Ectodermal cell (in vitro differentiated cells): Measurements from ENCODE around the gene KRT222. TPM values are rescaled to one million over a fixed set of nuclear protein-coding genes. Genes with fewer than 3 reads are reported as not detected.
A peak's percentile ranks its signal among the peaks of the same experiment; 100 is the strongest.

ENCODE experiments used
- H3K27ac ChIP-seq: 2 replicates; pipeline ENCODE4 v1.7.0; 2013; ENCODE audit warnings: mild to moderate bottlenecking, low read depth, low read length; ENCODE audit not compliant: insufficient read depth, poor library complexity, severe bottlenecking
- H3K27me3 ChIP-seq: 2 replicates; pipeline ENCODE4 v1.7.0; 2013; ENCODE audit warnings: mild to moderate bottlenecking, low read length; ENCODE audit not compliant: insufficient read depth, control insufficient read depth, poor library complexity, severe bottlenecking
- H3K36me3 ChIP-seq: one replicate; pipeline ENCODE4 v1.7.0; 2013; ENCODE audit warnings: low read length; ENCODE audit not compliant: control insufficient read depth, insufficient read depth
- H3K4me1 ChIP-seq: one replicate; pipeline ENCODE4 v1.7.0; 2013; ENCODE audit warnings: low read length; ENCODE audit not compliant: control insufficient read depth, insufficient read depth
- H3K4me3 ChIP-seq: 2 replicates; pipeline ENCODE4 v1.7.0; 2013; ENCODE audit warnings: low read depth, low read length, control low read depth; ENCODE audit not compliant: insufficient read depth
- H3K9me3 ChIP-seq: 2 replicates; pipeline ENCODE4 v1.7.0; 2013; ENCODE audit warnings: mild to moderate bottlenecking, low read length, moderate library complexity; ENCODE audit not compliant: control insufficient read depth
- WGBS, 2 experiments: methylation state at CpG; one replicate each; pipeline ENCODE4 v1.1.7; 2013; ENCODE audit warnings: missing lambda C conversion rate in 2 of 2; 5-methylcytosine and 5-hydroxymethylcytosine counted together
- polyA plus RNA-seq, 4 experiments: library from polyadenylated mRNA; stranded (reverse); fragments of 50-300 nt; gene quantifications; one replicate each; pipeline ENCODE4 v1.2.3, GENCODE V29; 2013

KRT222 gene
- not detected for polyA plus RNA-seq (2013, experiment 1 of 4)
- polyA plus RNA-seq (2013, experiment 2 of 4), result 0.59 TPM
- polyA plus RNA-seq (2013, experiment 3 of 4), result 0.53 TPM
- 0.65 TPM for polyA plus RNA-seq (2013, experiment 4 of 4)

DNA sequence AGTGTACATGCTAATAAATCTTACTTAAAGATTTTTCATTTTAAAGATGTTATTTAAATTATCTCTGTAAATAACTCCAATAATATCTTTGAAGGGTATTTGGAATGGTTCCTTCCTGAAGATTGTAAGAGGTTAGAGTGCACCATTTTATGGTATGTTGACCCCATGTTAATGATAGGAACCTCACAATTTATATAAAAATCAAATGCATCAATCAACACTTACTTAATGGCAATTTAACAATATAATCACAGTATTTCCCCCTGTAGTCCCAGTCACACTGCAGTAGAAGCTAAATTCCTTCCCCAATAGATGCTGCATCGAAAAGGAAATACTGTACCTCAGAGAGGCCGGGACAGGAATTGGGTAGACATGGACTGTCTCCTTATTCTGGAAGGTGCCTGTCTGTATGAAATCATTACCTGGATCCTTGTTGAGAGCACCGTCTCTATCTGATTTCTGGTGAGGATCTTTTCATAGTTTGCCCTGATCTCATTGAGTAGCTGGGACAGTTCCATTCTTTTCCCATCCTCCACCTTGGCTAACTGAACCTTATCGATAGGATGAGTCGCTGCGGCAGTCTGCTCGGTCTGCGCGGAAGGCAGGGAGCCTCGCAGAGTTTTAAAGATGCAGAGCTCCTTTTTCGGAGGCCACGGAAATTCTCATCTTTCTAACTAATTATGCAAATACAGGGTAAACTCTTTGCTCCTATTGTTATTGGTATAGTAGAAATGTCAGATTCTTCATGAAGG lies at the start of gene KRT222:
Gene KRT222, minus strand, starts transcription at position 596 of the 752 bp plus-strand sequence. Its CDS starts 78 bp downstream, at position 518.
- peaks cover 3% of the 10 kb centered on the region for H3K27me3 ChIP-seq
- no peak within 1 kb of the TSS for H3K27ac ChIP-seq
- no peaks in the 10 kb centered on the region for H3K36me3 ChIP-seq
- 15% methylated on average over 10 of the region's 12 CpGs for WGBS, 2 experiments
- H3K9me3 ChIP-seq, result no peaks in the 10 kb centered on the region
- H3K4me3 ChIP-seq, result peak within 1 kb of the TSS; percentile 8
- H3K4me1 ChIP-seq, result no peaks in the 10 kb centered on the region

- no peak overlapping the region for H3K27ac ChIP-seq
- no peaks in the 10 kb centered on the region for H3K4me1 ChIP-seq
- no peaks in the 10 kb centered on the region for H3K27me3 ChIP-seq
- H3K36me3 ChIP-seq, result no peaks in the 10 kb centered on the region
- no peak overlapping the region for H3K4me3 ChIP-seq
- no peaks in the 10 kb centered on the region for H3K9me3 ChIP-seq
- 82 to 92% methylated on average over 6 of the region's 6 CpGs for WGBS, 2 experiments
Measured at GRCh38 chr17:40714473-40714872, 49.5 kb upstream of the KRT222 start.

GRCh38 chr17:40707745-40708144 lies 42.8 kb upstream of the KRT222 start:
- H3K9me3 ChIP-seq, result no peaks in the 10 kb centered on the region
- H3K27ac ChIP-seq, result no peak overlapping the region
- H3K27me3 ChIP-seq, result no peaks in the 10 kb centered on the region
- H3K4me1 ChIP-seq, result no peaks in the 10 kb centered on the region
- whole genome bisulfite sequencing, 2 experiments, result 70 to 77% methylated on average over 7 of the region's 7 CpGs
- H3K36me3 ChIP-seq, result no peaks in the 10 kb centered on the region
- no peak overlapping the region for H3K4me3 ChIP-seq

- no peak overlapping the region for H3K27ac ChIP-seq
- WGBS, 2 experiments, result 76 to 82% methylated on average over 2 to 4 of the region's 4 CpGs
- no peaks in the 10 kb centered on the region for H3K9me3 ChIP-seq
- no peaks in the 10 kb centered on the region for H3K36me3 ChIP-seq
- H3K4me3 ChIP-seq, result no peak overlapping the region
- H3K4me1 ChIP-seq, result no peaks in the 10 kb centered on the region
- no peaks in the 10 kb centered on the region for H3K27me3 ChIP-seq
Measured at GRCh38 chr17:40705584-40705983, 40.6 kb upstream of the KRT222 start.

- Histone ChIP-seq H3K27me3 (no peaks in the 10 kb centered on the region), H3K36me3 (no peaks in the 10 kb centered on the region), H3K4me1 (no peaks in the 10 kb centered on the region), H3K27ac (no peak within 1 kb of the TSS), H3K4me3 (no peak within 1 kb of the TSS), H3K9me3 (no peaks in the 10 kb centered on the region)
- 93 to 97% methylated on average over 7 of the region's 7 CpGs for WGBS, 2 experiments
Measured at GRCh38 chr17:40703652-40704051, 38.7 kb upstream of the KRT222 start, which contains the start of gene KRT24. KRT24 (minus strand) TSS chr17:40703752; CDS start chr17:40703693, 59 bp downstream.

DNA sequence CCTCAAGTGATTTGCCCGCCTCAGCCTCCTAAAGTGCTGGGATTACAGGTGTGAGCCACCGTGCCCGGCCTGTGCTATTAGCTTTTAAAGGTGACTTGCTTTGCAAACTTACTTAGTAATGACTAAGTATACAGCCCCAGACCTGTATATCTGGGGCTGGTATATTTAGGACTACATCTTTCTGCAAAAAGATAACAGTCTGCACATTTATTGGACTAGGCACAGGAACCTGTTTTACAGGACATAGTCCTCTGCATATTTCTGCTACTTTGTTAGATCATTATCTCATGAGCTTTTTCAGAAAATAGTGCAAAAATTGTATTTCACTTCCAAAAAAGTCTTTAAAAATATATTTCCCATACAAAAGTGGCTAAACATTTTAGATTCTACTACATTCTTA lies 37.3 kb upstream of the KRT222 start:
- Histone ChIP-seq H3K27ac (no peak overlapping the region), H3K36me3 (no peaks in the 10 kb centered on the region), H3K4me3 (no peak overlapping the region), H3K4me1 (no peaks in the 10 kb centered on the region), H3K9me3 (no peaks in the 10 kb centered on the region), H3K27me3 (no peaks in the 10 kb centered on the region)
- WGBS, 2 experiments, result 87 to 97% methylated on average over 3 of the region's 3 CpGs

DNA sequence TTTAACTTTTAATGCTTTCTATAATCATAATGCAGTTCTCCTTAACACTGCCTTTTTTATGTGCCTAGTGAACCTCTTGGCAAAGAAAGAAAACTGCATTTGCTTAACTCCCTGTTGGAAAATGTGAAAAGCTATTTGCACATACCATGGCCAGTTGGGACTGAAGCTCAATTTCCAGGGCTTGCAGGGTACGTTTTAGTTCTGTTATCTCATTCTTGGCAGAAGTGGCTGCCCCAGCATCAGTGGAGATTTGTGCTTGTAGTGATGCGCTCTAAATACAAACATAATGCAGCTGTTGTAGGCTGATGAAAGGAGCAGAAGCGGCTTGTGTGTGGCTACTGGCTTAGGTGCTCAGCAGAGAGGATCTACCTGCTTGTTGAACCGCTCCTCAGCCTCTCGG lies 34.9 kb upstream of the KRT222 start:
- no peak overlapping the region for H3K4me3 ChIP-seq
- WGBS, 2 experiments, result 91 to 92% methylated on average over 5 of the region's 5 CpGs

GRCh38 chr17:40699371-40699770 lies 34.4 kb upstream of the KRT222 start:
- H3K4me1 ChIP-seq, result no peaks in the 10 kb centered on the region
- H3K27me3 ChIP-seq, result no peaks in the 10 kb centered on the region
- no peak overlapping the region for H3K27ac ChIP-seq
- no peaks in the 10 kb centered on the region for H3K9me3 ChIP-seq
- no peaks in the 10 kb centered on the region for H3K36me3 ChIP-seq
- WGBS, 2 experiments, result 90% methylated on average over 8 to 9 of the region's 9 CpGs
- no peak overlapping the region for H3K4me3 ChIP-seq

More for the DNA sequence above, 34.9 kb upstream of the KRT222 start:
- no peaks in the 10 kb centered on the region for H3K27me3 ChIP-seq
- H3K27ac ChIP-seq, result no peak overlapping the region
- no peaks in the 10 kb centered on the region for H3K4me1 ChIP-seq
- H3K9me3 ChIP-seq, result no peaks in the 10 kb centered on the region
- H3K36me3 ChIP-seq, result no peaks in the 10 kb centered on the region

DNA sequence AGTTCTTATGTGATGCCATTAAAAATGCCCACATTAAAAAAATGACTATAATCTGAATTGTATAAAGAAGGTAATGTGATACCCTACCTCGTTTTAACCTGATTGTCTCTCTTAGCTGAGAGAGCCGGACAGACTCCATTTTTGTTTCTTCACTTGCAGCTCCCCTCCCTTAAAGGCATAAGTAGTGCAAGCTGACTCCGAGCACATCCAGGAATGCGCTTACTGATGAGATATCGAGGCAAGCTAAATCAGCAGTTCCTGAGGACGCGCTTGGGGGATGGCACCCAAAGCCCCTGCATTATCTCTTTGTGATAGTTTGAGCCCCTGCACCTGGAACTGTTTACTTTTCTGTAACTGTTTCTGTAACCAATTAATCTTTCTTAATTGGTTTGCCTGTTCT lies 32.3 kb upstream of the KRT222 start:
- 83 to 88% methylated on average over 7 of the region's 7 CpGs for WGBS, 2 experiments
- H3K27me3 ChIP-seq, result no peaks in the 10 kb centered on the region

DNA sequence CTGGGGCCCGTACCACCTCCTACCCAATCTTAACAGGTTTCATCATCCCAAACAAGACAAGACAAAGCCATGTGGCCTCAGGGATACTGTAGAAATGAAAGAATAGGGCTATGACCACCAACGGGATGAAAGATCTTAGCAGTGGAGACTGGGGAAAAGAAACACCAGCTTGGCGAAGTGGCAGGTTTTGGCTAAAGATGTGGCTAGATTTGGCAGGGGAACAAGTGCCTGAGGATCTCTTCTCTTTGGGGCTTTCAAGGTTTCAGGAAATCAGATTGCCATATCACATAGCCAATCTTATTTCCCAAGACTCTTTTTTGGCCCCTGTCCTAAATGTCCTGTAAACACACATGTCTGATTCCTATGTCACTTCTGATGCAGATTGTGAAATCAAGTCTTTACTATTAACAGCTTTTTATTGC lies 31.7 kb upstream of the KRT222 start:
- no peaks in the 10 kb centered on the region for H3K4me1 ChIP-seq
- no peak overlapping the region for H3K27ac ChIP-seq
- no peak overlapping the region for H3K4me3 ChIP-seq
- no peaks in the 10 kb centered on the region for H3K27me3 ChIP-seq
- H3K9me3 ChIP-seq, result no peaks in the 10 kb centered on the region
- H3K36me3 ChIP-seq, result no peaks in the 10 kb centered on the region
- WGBS, 2 experiments, result 94 to 96% methylated on average over 3 of the region's 3 CpGs

More for the DNA sequence above, 32.3 kb upstream of the KRT222 start:
- H3K4me3 ChIP-seq, result no peak overlapping the region
- no peaks in the 10 kb centered on the region for H3K36me3 ChIP-seq
- no peaks in the 10 kb centered on the region for H3K4me1 ChIP-seq
- no peak overlapping the region for H3K27ac ChIP-seq
- no peaks in the 10 kb centered on the region for H3K9me3 ChIP-seq
